OCI-LY1 (cell line): ENCODE results near the gene PEX11B.
"Not testable (repeated sequence)": the region's sequence is repeated elsewhere in the genome, so short reads cannot be mapped to it uniquely, and the experiment has no call there.

Experiments
- H2AFZ ChIP-seq: fragments of 200-600 bp; sonication (generic), shearing (Covaris generic); 2 replicates; pipeline ENCODE4 v1.6.0; 2014; ENCODE audit warnings: antibody characterized with exemption, mild to moderate bottlenecking, low read length
- H3F3A ChIP-seq: fragments of 200-600 bp; sonication (generic), shearing (Covaris generic); 2 replicates; pipeline ENCODE4 v1.6.0; 2014; ENCODE audit warnings: mild to moderate bottlenecking, antibody characterized with exemption, low read length, moderate library complexity; ENCODE audit not compliant: insufficient read depth
- H3K27ac ChIP-seq: fragments of 200-600 bp; sonication (generic); 2 replicates; pipeline ENCODE4 v1.5.1; 2014; ENCODE audit warnings: low read length, mixed run types, mild to moderate bottlenecking, low read depth; ENCODE audit not compliant: poor library complexity, severe bottlenecking
- H3K27me3 ChIP-seq: fragments of 200-600 bp; sonication (generic); 2 replicates; pipeline ENCODE4 v1.6.0; 2014; ENCODE audit warnings: antibody characterized with exemption, mild to moderate bottlenecking, low read length, moderate library complexity; ENCODE audit not compliant: insufficient read depth
- H3K36me3 ChIP-seq: fragments of 200-600 bp; sonication (generic); 2 replicates; pipeline ENCODE4 v1.6.1; 2014; ENCODE audit warnings: mild to moderate bottlenecking, antibody characterized with exemption, low read length, moderate library complexity, mixed read lengths; ENCODE audit not compliant: insufficient read depth
- H3K4me1 ChIP-seq: fragments of 200-600 bp; sonication (generic); 2 replicates; pipeline ENCODE4 v1.5.1; 2014; ENCODE audit warnings: mild to moderate bottlenecking, low read length, moderate library complexity; ENCODE audit not compliant: insufficient read depth, severe bottlenecking
- H3K4me2 ChIP-seq: fragments of 200-600 bp; sonication (generic), shearing (Covaris generic); 2 replicates; pipeline ENCODE4 v1.6.1; 2014; ENCODE audit warnings: low read length
- H3K4me3 ChIP-seq: fragments of 200-600 bp; sonication (generic); 2 replicates; pipeline ENCODE4 v1.5.1; 2014; ENCODE audit warnings: low read length, low read depth, mild to moderate bottlenecking, mixed read lengths; ENCODE audit not compliant: poor library complexity, severe bottlenecking
- H3K79me2 ChIP-seq: fragments of 200-600 bp; shearing (Covaris generic); 2 replicates; pipeline ENCODE4 v1.6.1; 2016; ENCODE audit warnings: mixed run types, low read length, mixed read lengths; ENCODE audit not compliant: insufficient read depth
- H3K9ac ChIP-seq: fragments of 200-600 bp; sonication (generic), shearing (Covaris generic); 2 replicates; pipeline ENCODE4 v1.6.1; 2014; ENCODE audit warnings: mild to moderate bottlenecking, low read length, mixed read lengths
- H3K9me2 ChIP-seq: fragments of 200-600 bp; sonication (generic), shearing (Covaris generic); 2 replicates; pipeline ENCODE4 v1.6.1; 2014; ENCODE audit warnings: low read depth, mild to moderate bottlenecking, low read length, mixed read lengths
- H3K9me3 ChIP-seq: fragments of 200-600 bp; shearing (Covaris generic); 2 replicates; pipeline ENCODE4 v1.6.1; 2014; ENCODE audit warnings: low read length, mixed read lengths
- H4K20me1 ChIP-seq: fragments of 200-600 bp; sonication (generic), shearing (Covaris generic); 2 replicates; pipeline ENCODE4 v1.6.0; 2016; ENCODE audit warnings: mild to moderate bottlenecking, low read length; ENCODE audit not compliant: insufficient read depth
- EZH2 ChIP-seq: fragments of 200-600 bp; sonication (generic), shearing (Covaris generic); IDR thresholded peaks from 2 replicates; pipeline ENCODE4 v1.8.0; 2017; ENCODE audit warnings: borderline replicate concordance, mixed run types, mild to moderate bottlenecking, antibody characterized with exemption, low read length, moderate library complexity, mixed read lengths
- TF ChIP-seq, protein P1 (sequence below): fragments of 200-600 bp; sonication (generic), shearing (Covaris generic); IDR thresholded peaks from 2 replicates; pipeline ENCODE4 v1.5.1; 2017; ENCODE audit warnings: mild to moderate bottlenecking, antibody characterized with exemption, low read length, moderate library complexity, mixed read lengths

Gene PEX11B

DNA sequence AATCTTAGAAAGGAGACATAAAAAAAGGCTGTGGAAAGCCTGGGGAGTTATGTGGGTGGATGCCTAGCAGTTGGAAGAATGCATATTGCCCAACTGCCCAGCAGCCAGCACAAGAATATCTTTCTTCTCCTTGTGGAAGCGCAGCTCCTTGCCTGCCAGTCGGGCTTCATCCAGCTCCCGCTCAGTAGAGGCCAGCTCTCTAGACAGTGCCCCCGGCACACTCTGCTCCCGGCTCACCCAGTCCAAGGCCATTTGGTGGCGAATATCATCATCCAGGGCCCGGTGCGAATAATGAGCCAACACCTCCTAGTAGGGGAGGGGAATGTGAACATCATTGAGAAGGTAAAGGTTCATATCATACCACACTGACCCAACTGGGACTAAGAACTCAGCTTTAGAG, 17.7 kb upstream of the PEX11B start:
- peaks cover 13% of the 10 kb centered on the region for H3K36me3 ChIP-seq
- no peaks in the 10 kb centered on the region for H3K79me2 ChIP-seq
- H4K20me1 ChIP-seq: no peaks in the 10 kb centered on the region
- no peaks in the 10 kb centered on the region for H3K9me2 ChIP-seq
- H3K4me1 ChIP-seq: peaks cover 33% of the 10 kb centered on the region
- H3K9ac ChIP-seq: no peak overlapping the region
- no peaks in the 10 kb centered on the region for H3K9me3 ChIP-seq
- no peaks in the 10 kb centered on the region for H3F3A ChIP-seq
- H3K27me3 ChIP-seq: no peaks in the 10 kb centered on the region
- TF ChIP-seq, protein P1, sequence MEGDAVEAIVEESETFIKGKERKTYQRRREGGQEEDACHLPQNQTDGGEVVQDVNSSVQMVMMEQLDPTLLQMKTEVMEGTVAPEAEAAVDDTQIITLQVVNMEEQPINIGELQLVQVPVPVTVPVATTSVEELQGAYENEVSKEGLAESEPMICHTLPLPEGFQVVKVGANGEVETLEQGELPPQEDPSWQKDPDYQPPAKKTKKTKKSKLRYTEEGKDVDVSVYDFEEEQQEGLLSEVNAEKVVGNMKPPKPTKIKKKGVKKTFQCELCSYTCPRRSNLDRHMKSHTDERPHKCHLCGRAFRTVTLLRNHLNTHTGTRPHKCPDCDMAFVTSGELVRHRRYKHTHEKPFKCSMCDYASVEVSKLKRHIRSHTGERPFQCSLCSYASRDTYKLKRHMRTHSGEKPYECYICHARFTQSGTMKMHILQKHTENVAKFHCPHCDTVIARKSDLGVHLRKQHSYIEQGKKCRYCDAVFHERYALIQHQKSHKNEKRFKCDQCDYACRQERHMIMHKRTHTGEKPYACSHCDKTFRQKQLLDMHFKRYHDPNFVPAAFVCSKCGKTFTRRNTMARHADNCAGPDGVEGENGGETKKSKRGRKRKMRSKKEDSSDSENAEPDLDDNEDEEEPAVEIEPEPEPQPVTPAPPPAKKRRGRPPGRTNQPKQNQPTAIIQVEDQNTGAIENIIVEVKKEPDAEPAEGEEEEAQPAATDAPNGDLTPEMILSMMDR: no peak
- no peak for TF ChIP-seq EZH2
- no peak overlapping the region for H3K4me2 ChIP-seq
- peak overlapping the region; percentile 10 for H3K27ac ChIP-seq
- no peak overlapping the region for H2AFZ ChIP-seq
- no peak overlapping the region for H3K4me3 ChIP-seq

DNA sequence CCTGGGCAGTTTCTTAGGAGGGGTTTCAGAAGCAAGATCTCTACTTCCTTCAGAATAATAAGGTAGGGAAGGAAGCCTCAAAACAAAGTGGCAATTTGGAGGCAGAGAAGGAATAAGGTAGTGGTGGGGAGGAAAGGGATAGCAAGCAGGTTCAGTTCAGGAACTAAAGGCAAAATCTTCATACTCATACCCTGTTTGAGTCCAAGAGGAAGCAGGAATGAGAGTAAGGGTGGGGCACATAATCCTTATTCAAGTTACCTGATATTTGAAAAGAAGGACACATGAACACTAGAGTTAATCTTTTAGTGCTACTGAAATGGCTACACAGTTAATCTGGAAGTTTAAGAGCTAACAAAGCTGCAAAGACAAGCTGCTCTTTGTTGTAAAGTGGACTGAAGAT, 17.2 kb upstream of the PEX11B start:
- no peak overlapping the region for H3K9ac ChIP-seq

DNA sequence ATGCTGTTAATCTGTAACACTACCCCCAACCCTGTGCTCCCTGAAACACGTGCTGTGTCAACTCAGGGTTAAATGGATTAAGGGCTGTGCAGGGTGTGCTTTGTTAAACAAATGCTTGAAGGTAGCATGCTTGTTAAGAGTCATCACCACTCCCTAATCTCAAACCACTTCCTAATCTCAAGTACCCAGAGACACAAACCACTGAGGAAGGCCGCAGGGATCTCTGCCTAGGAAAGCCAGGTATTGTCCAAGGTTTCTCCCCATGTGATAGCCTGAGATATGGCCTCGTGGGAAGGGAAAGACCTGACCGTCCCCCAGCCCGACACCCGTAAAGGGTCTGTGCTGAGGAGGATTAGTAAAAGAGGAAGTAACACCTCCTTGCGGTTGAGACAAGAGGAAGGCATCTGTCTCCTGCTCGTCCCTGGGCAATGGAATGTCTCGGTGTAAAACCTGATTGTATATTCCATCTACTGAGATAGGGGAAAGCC, 14.0 kb upstream of the PEX11B start:
- H3K36me3 ChIP-seq: peaks cover 13% of the 10 kb centered on the region; the same call in 1 of the 2 replicates
- peak overlapping the region; percentile 45 for H3K4me3 ChIP-seq
- not testable (repeated sequence) for H3K27me3 ChIP-seq, H4K20me1 ChIP-seq, H3K79me2 ChIP-seq, H2AFZ ChIP-seq, H3K9me2 ChIP-seq, H3K9me3 ChIP-seq, H3F3A ChIP-seq
- H3K4me2 ChIP-seq: peak overlapping the region; percentile 58
- H3K4me1 ChIP-seq: peaks cover 34% of the 10 kb centered on the region
- peak overlapping the region; percentile 31; the same call in 1 of the 2 replicates for H3K9ac ChIP-seq
- H3K27ac ChIP-seq: peak overlapping the region; percentile 85

More for the DNA sequence above, 17.2 kb upstream of the PEX11B start:
- Histone ChIP-seq H3F3A (no peaks in the 10 kb centered on the region), H3K9me3 (no peaks in the 10 kb centered on the region), H4K20me1 (no peaks in the 10 kb centered on the region), H3K9me2 (no peaks in the 10 kb centered on the region), H3K79me2 (no peaks in the 10 kb centered on the region), H3K36me3 (peaks cover 13% of the 10 kb centered on the region), H3K4me3 (no peak overlapping the region), H2AFZ (no peak overlapping the region), H3K4me1 (peaks cover 33% of the 10 kb centered on the region), H3K27me3 (no peaks in the 10 kb centered on the region), H3K4me2 (no peak overlapping the region), H3K27ac (peak overlapping the region; percentile 10)
- TF ChIP-seq EZH2: no peak
- TF ChIP-seq, protein P1: no peak
